B cell (primary cell): Measurements from ENCODE around the gene RNASEH1. TPM values are rescaled to one million over a fixed set of nuclear protein-coding genes. Genes with fewer than 3 reads are reported as not detected.

ENCODE experiments used
- ATAC-seq: fragments of 200-7000 bp; cut with Tn5 transposase; one replicate; pipeline ENCODE4 v1.10.0; 2021; ENCODE audit warnings: low read depth, mild to moderate bottlenecking, moderate number of reproducible peaks, moderate library complexity
- CTCF ChIA-PET: fragments of 350-600 bp; sonication (Branson Sonifier 250); formaldehyde crosslinking; loops from one replicate; lab custom pipeline; 2021; ENCODE audit warnings: antibody characterized with exemption, inconsistent platforms; lab: Charles Lee
- POLR2A ChIA-PET: fragments of 350-600 bp; sonication (Branson Sonifier 250); formaldehyde crosslinking; loops from one replicate; lab custom pipeline; 2021; ENCODE audit warnings: antibody characterized with exemption; lab: Charles Lee
- DNase-seq: peaks from one replicate; pipeline ENCODE4 v3.0.0; 2013
- H2AFZ ChIP-seq: 2 replicates; pipeline ENCODE4 v1.6.1; 2012; ENCODE audit warnings: mild to moderate bottlenecking, low read depth, low read length; ENCODE audit not compliant: insufficient read depth, poor library complexity, severe bottlenecking
- H3K27ac ChIP-seq, 2 donors: 1 replicate in 1 of 2; 2 replicates in 1 of 2; pipeline ENCODE4 v1.5.1; 2012 to 2013; ENCODE audit warnings: low read length in 2 of 2, mild to moderate bottlenecking in 2 of 2, moderate library complexity in 1 of 2
- H3K27me3 ChIP-seq, 4 experiments: fragments of 200-600 bp in 1 of 4; sonication (generic) in 1 of 4; replicated peaks in 1 of 4; 1 replicate in 2 of 4; 2 replicates in 2 of 4; pipeline versions ENCODE4 v1.6.1 to v1.7.0; 2013 to 2016; ENCODE audit warnings: low read length in 3 of 4, mild to moderate bottlenecking in 2 of 4, mixed read lengths in 1 of 4, moderate library complexity in 1 of 4; ENCODE audit not compliant: insufficient read depth in 4 of 4, control insufficient read depth in 3 of 4; ENCODE audit errors: control extremely low read depth in 1 of 4
- H3K36me3 ChIP-seq, 2 experiments: replicated peaks in 1 of 2; 1 replicate in 1 of 2; 2 replicates in 1 of 2; pipeline versions ENCODE4 v1.6.1 to v1.7.1; 2013; ENCODE audit warnings: low read length in 1 of 2; ENCODE audit not compliant: insufficient read depth in 2 of 2, control insufficient read depth in 1 of 2; ENCODE audit errors: control extremely low read depth in 1 of 2, extremely low read depth in 1 of 2
- H3K4me1 ChIP-seq, 2 donors: fragments of 200-600 bp in 1 of 2; sonication (generic) in 1 of 2; 1 replicate in 1 of 2; 2 replicates in 1 of 2; pipeline versions ENCODE4 v1.5.1 to v1.6.1; 2013 to 2017; ENCODE audit warnings: low read length in 2 of 2; ENCODE audit not compliant: control insufficient read depth in 2 of 2, insufficient read depth in 2 of 2
- H3K4me2 ChIP-seq: replicated peaks from 2 replicates; pipeline ENCODE3; 2012; ENCODE audit warnings: mild to moderate bottlenecking, low read depth, low read length; ENCODE audit not compliant: poor library complexity, severe bottlenecking
- H3K4me3 ChIP-seq, 5 experiments: fragments of 200-600 bp in 1 of 5; sonication (generic) in 1 of 5; 1 replicate in 3 of 5; 2 replicates in 2 of 5; pipeline versions ENCODE4 v1.5.1 to v1.7.0; 2011 to 2016; ENCODE audit warnings: low read length in 4 of 5, mild to moderate bottlenecking in 4 of 5, low read depth in 2 of 5, control low read depth in 1 of 5, moderate library complexity in 1 of 5; ENCODE audit not compliant: insufficient read depth in 1 of 5; ENCODE audit errors: control extremely low read depth in 1 of 5, extremely low read depth in 1 of 5
- H3K79me2 ChIP-seq: fragments of 200-600 bp; sonication (generic); one replicate; pipeline ENCODE4 v1.6.0; 2016; ENCODE audit warnings: low read length; ENCODE audit not compliant: control insufficient read depth, insufficient read depth
- H3K9ac ChIP-seq: fragments of 200-600 bp; sonication (generic); 2 replicates; pipeline ENCODE4 v1.6.1; 2017; ENCODE audit warnings: mild to moderate bottlenecking, low read length, moderate library complexity
- H3K9me3 ChIP-seq, 3 donors: one replicate each; pipeline versions ENCODE4 v1.6.1 to v1.7.1; 2013; ENCODE audit warnings: low read length in 2 of 3; ENCODE audit not compliant: control insufficient read depth in 2 of 3, insufficient read depth in 1 of 3; ENCODE audit errors: control extremely low read depth in 1 of 3
- H4K20me1 ChIP-seq: 2 replicates; pipeline ENCODE4 v1.6.0; 2012; ENCODE audit warnings: mild to moderate bottlenecking, low read length; ENCODE audit not compliant: insufficient read depth, control insufficient read depth, poor library complexity, severe bottlenecking
- H3K27ac Mint-ChIP-seq: one replicate; pipeline ENCODE4 v1.8.0; 2021; ENCODE audit warnings: mixed read lengths
- H3K27me3 Mint-ChIP-seq: one replicate; pipeline ENCODE4 v1.8.0; 2021; ENCODE audit warnings: mixed read lengths
- H3K4me1 Mint-ChIP-seq: one replicate; pipeline ENCODE4 v1.8.0; 2021; ENCODE audit warnings: mixed read lengths
- H3K4me3 Mint-ChIP-seq: one replicate; pipeline ENCODE4 v1.8.0; 2021; ENCODE audit warnings: mixed read lengths
- H3K9me3 Mint-ChIP-seq: one replicate; pipeline ENCODE4 v1.8.0; 2022; ENCODE audit warnings: mixed read lengths; ENCODE audit not compliant: insufficient read depth
- CTCF ChIP-seq: fragments of 200-600 bp; IDR thresholded peaks from one replicate; pipeline ENCODE4 v1.8.0; 2022; ENCODE audit warnings: antibody characterized with exemption, mild to moderate bottlenecking
- EZH2 ChIP-seq: IDR thresholded peaks from 2 replicates; pipeline ENCODE4 v1.6.1; 2012; ENCODE audit warnings: borderline replicate concordance, low read depth, mild to moderate bottlenecking, moderate library complexity, low read length; ENCODE audit not compliant: insufficient read depth, poor library complexity, severe bottlenecking
- WGBS: methylation state at CpG from one replicate; pipeline ENCODE4 v1.1.5; 2013; ENCODE audit warnings: missing lambda C conversion rate; ENCODE audit not compliant: insufficient coverage; 5-methylcytosine and 5-hydroxymethylcytosine counted together
- intact Hi-C: fragments of 100-400 bp; cut with micrococcal nuclease; formaldehyde crosslinking; loops from one replicate; pipeline ENCODE4 v1.10.0; 2022
- polyA plus RNA-seq: library from polyadenylated mRNA; depleted of rRNA; stranded (reverse); fragments of >200 nt; gene quantifications from 2 replicates; pipeline ENCODE4 v1.2.3, GENCODE V29; 2012
- total RNA-seq, 2 donors: library from RNA; stranded (reverse); fragments of 120-200 nt in 1 of 2; gene quantifications; 1 replicate in 1 of 2; 2 replicates in 1 of 2; pipeline versions ENCODE4 v1.2.3 to v1.2.4, GENCODE V29; 2013 to 2022

The RNASEH1 gene
- total and polyA plus RNA-seq, 2 donors (not counting 1 experiment from before 2014, with no cell fraction given) = 7.2 to 25.1 TPM

GRCh38 chr2:3505771-3506170, 52.4 kb downstream of the RNASEH1 start:
- ChIA-PET CTCF (no interaction called here), POLR2A (no interaction called here)
- peaks cover 3 to 35% of the 10 kb centered on the region in 2 experiments for H3K36me3 ChIP-seq
- Mint-ChIP-seq H3K4me3 (no peak overlapping the region), H3K27ac (no peak overlapping the region), H3K9me3 (peaks cover 3% of the 10 kb centered on the region), H3K27me3 (no peaks in the 10 kb centered on the region), H3K4me1 (no peaks in the 10 kb centered on the region)
- no peaks in the 10 kb centered on the region for H3K27me3 ChIP-seq
- H3K9me3 ChIP-seq = peaks cover 0 to 4% (median 0%) of the 10 kb centered on the region in 3 donors
- no peaks in the 10 kb centered on the region for H4K20me1 ChIP-seq
- H3K79me2 ChIP-seq = peaks cover 24% of the 10 kb centered on the region
- H2AFZ ChIP-seq = no peak overlapping the region
- H3K4me1 ChIP-seq = no peaks in the 10 kb centered on the region
- TF ChIP-seq EZH2 = no peak
- TF ChIP-seq CTCF = no peak
- DNase-seq (no peak), ATAC-seq (no peak)
- H3K27ac ChIP-seq = no peak overlapping the region
- WGBS = 83% methylated on average over 1 of the region's 4 CpGs
- no peak overlapping the region for H3K9ac ChIP-seq
- H3K4me3 ChIP-seq = no peak overlapping the region
- intact Hi-C loops = no loop called here
- no peak overlapping the region for H3K4me2 ChIP-seq

- Histone ChIP-seq H3K4me1 (no peaks in the 10 kb centered on the region), H3K79me2 (peaks cover 24% of the 10 kb centered on the region), H2AFZ (no peak overlapping the region), H4K20me1 (no peaks in the 10 kb centered on the region), H3K9ac (no peak overlapping the region), H3K27ac (no peak overlapping the region), H3K27me3 (no peaks in the 10 kb centered on the region), H3K4me2 (no peak overlapping the region), H3K9me3 (peaks cover 0 to 4% (median 0%) of the 10 kb centered on the region in 3 donors), H3K36me3 (peaks cover 3 to 29% of the 10 kb centered on the region in 2 experiments), H3K4me3 (no peak overlapping the region)
- ChIA-PET POLR2A (no interaction called here), CTCF (no interaction called here)
- TF ChIP-seq CTCF = no peak
- no peak for TF ChIP-seq EZH2
- Mint-ChIP-seq H3K4me1 (no peaks in the 10 kb centered on the region), H3K27ac (no peak overlapping the region), H3K4me3 (no peak overlapping the region), H3K9me3 (peaks cover 3% of the 10 kb centered on the region), H3K27me3 (no peaks in the 10 kb centered on the region)
- intact Hi-C loops = no loop called here
- 100% methylated on average over 4 of the region's 5 CpGs for WGBS
- no peak for ATAC-seq
- DNase-seq = no peak
Observed at GRCh38 chr2:3504741-3505140, 53.4 kb downstream of the RNASEH1 start.
